H1 (cell line): ENCODE measurements around the gene AANAT.

Experiments used
- ATF3 ChIP-seq: IDR thresholded peaks from 2 replicates; pipeline ENCODE4 v1.6.1; 2011; ENCODE audit warnings: low read depth, mild to moderate bottlenecking, low read length; ENCODE audit not compliant: insufficient read depth
- CREB1 ChIP-seq: IDR thresholded peaks from 2 replicates; pipeline ENCODE4 v1.6.1; 2012; ENCODE audit warnings: inconsistent platforms
- EGR1 ChIP-seq: IDR thresholded peaks from 2 replicates; pipeline ENCODE4 v1.6.1; 2011; ENCODE audit warnings: low read depth, low read length, borderline replicate concordance
- EP300 ChIP-seq, 2 experiments: IDR thresholded peaks; 1 replicate in 1 of 2; 2 replicates in 1 of 2; pipeline ENCODE4 v1.6.1; 2011 to 2012; ENCODE audit warnings: low read depth in 2 of 2, low read length in 2 of 2, mild to moderate bottlenecking in 2 of 2, borderline replicate concordance in 1 of 2, inconsistent platforms in 1 of 2, moderate library complexity in 1 of 2
- EZH2 ChIP-seq: fragments of 200-600 bp; sonication (generic); IDR thresholded peaks from 2 replicates; pipeline ENCODE4 v1.7.1; 2012; ENCODE audit warnings: low read depth, mild to moderate bottlenecking, moderate library complexity, low read length, inconsistent platforms; ENCODE audit not compliant: severe bottlenecking
- JUND ChIP-seq: IDR thresholded peaks from 2 replicates; pipeline ENCODE4 v1.6.1; 2011; ENCODE audit warnings: mild to moderate bottlenecking, improper control_type of control experiment, low read length
- POLR2A ChIP-seq, 2 experiments: IDR thresholded peaks; 1 replicate in 1 of 2; 2 replicates in 1 of 2; pipeline ENCODE4 v1.6.1; 2011; ENCODE audit warnings: low read depth in 2 of 2, low read length in 2 of 2, mild to moderate bottlenecking in 2 of 2; ENCODE audit errors: control extremely low read depth in 1 of 2
- POLR2AphosphoS5 ChIP-seq: IDR thresholded peaks from 2 replicates; pipeline ENCODE4 v1.6.1; 2011; ENCODE audit warnings: low read depth, low read length
- RFX5 ChIP-seq: IDR thresholded peaks from 2 replicates; pipeline ENCODE4 v1.6.1; 2011; ENCODE audit warnings: low read depth, low read length, improper control_type of control experiment, borderline replicate concordance
- SIRT6 ChIP-seq: IDR thresholded peaks from one replicate; pipeline ENCODE4 v1.7.1; 2012; ENCODE audit warnings: low read length, inconsistent platforms
- SRF ChIP-seq: IDR thresholded peaks from 2 replicates; pipeline ENCODE4 v1.6.1; 2011; ENCODE audit warnings: mild to moderate bottlenecking, low read depth, low read length, moderate library complexity
- TF ChIP-seq, protein P1 (sequence below), 3 experiments: IDR thresholded peaks; 1 replicate in 2 of 3; 2 replicates in 1 of 3; pipeline versions ENCODE4 v1.5.1 to v1.6.1; 2011; ENCODE audit warnings: low read length in 3 of 3, mild to moderate bottlenecking in 3 of 3, inconsistent platforms in 2 of 3, low read depth in 1 of 3, moderate library complexity in 1 of 3; ENCODE audit not compliant: insufficient read depth in 1 of 3; ENCODE audit errors: control extremely low read depth in 1 of 3
- TF ChIP-seq, protein P2 (sequence below): IDR thresholded peaks from 2 replicates; pipeline ENCODE4 v1.6.1; 2012; ENCODE audit warnings: inconsistent platforms

DNA sequence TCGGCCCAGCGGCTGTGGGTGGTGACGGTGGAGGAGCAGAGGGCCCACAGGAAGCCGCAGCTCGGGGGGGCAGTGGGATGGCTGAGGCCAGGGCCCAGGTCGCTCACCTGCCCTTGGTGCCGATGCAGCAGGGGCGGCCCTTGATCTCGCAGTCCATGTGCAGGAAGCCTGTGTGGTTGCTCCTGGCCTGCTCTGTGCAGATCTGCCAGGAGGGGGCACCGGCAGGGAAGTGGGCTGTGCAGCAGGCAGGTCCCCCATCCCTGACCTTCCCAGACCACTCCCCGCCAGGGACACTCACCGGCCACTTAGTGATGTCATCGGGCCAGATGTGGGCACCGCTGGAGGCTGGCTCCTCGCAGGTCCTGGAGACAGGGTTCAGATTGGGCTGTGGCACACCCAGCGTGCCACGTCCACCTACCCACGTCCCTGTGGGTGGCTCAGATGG lies 6.2 kb downstream of the AANAT start:
- TF ChIP-seq, protein P1, sequence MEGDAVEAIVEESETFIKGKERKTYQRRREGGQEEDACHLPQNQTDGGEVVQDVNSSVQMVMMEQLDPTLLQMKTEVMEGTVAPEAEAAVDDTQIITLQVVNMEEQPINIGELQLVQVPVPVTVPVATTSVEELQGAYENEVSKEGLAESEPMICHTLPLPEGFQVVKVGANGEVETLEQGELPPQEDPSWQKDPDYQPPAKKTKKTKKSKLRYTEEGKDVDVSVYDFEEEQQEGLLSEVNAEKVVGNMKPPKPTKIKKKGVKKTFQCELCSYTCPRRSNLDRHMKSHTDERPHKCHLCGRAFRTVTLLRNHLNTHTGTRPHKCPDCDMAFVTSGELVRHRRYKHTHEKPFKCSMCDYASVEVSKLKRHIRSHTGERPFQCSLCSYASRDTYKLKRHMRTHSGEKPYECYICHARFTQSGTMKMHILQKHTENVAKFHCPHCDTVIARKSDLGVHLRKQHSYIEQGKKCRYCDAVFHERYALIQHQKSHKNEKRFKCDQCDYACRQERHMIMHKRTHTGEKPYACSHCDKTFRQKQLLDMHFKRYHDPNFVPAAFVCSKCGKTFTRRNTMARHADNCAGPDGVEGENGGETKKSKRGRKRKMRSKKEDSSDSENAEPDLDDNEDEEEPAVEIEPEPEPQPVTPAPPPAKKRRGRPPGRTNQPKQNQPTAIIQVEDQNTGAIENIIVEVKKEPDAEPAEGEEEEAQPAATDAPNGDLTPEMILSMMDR (IDR thresholded peaks at IDR 0.05; ENCODE audit: control extremely low read depth in 1 of 3, insufficient read depth in 1 of 3, low read depth in 1 of 3, low read length in 3 of 3), result peak; percentile 71 to 83 (median 78)
- TF ChIP-seq SIRT6 (no peak), JUND (0 out of 2 replicates have a peak, but pooled peaks have one; percentile 10), POLR2AphosphoS5 (no peak), SRF (no peak), EP300 (IDR thresholded peaks at IDR 0.05; ENCODE audit: borderline replicate concordance in 1 of 2, low read depth in 2 of 2, low read length in 2 of 2) (no peak), EZH2 (no peak), EGR1 (no peak), ATF3 (no peak), CREB1 (no peak; the same call in 1 of the 2 replicates), POLR2A (IDR thresholded peaks at IDR 0.05; ENCODE audit: control extremely low read depth in 1 of 2, low read depth in 2 of 2, low read length in 2 of 2) (no peak), RFX5 (no peak)
- TF ChIP-seq, protein P2, sequence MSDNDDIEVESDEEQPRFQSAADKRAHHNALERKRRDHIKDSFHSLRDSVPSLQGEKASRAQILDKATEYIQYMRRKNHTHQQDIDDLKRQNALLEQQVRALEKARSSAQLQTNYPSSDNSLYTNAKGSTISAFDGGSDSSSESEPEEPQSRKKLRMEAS, result peak; percentile 64
